ENCODE results near the gene ATOH8. TPM values are rescaled to one million over a fixed set of nuclear protein-coding genes. Genes with fewer than 3 reads are reported as not detected.
A peak's percentile ranks its signal among the peaks of the same experiment; 100 is the strongest.

ATOH8 gene
- total RNA-seq, 4 donors from 2014 or later, result 34.5 to 79.5 (median 59.6) TPM

DNA sequence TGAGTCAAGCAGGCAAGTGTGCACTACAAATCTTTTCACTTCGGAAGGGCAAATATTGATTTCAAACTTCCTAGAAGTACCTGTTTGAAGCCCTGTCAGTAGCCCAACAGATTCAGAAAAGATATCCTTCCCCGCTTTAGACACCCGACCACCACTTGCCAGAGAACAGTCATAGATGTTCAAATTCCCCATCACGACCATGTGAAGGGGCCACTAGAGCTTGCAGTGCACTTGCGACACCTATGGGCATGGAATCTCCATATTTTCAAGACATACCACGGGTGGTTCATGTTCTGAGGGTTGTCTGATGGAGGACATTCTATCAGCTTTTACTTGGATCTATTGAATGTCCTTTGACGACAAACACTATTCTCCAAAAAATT is 35.8 kb upstream of the ATOH8 start:
- peak; percentile 4 for ATAC-seq

DNA sequence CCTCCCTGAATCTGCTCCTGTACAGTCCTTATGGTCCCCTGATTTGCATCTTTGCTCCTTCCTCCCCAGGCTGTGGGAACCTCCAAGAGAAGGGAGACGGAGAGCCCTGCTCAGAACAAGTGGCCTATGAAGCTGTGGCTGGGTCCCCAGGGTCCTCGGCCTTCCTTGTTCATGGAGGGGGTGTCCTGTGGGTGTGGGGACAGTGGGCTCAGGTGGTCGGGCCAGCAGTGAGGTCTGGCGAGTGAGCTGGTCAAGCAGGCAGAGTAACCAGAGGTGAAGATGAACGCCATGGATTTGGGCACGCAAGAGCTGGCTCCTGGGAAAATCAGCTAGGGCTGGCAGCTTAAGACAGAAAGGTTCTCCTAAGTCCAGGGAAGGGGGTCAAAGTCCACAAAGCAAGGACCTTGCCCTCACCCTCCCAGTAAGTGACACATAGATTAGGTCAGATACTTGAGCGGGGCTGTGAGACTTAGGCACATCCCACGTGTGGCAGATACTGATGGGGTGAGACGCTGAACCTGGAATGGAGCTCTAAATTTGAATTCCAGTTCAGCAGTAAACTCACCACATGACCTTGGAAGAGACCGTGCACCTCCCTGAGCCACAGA is 34.8 kb upstream of the ATOH8 start:
- no peaks in the 10 kb centered on the region for H3K27me3 ChIP-seq
- no peaks in the 10 kb centered on the region for H3K4me1 ChIP-seq
- H3K36me3 ChIP-seq, result no peaks in the 10 kb centered on the region
- WGBS, 2 donors (ENCODE audit: low coverage in 1 of 2), result 90% methylated on average over 8 of the region's 10 CpGs; no CpG with 5 or more reads in 1 of the 2 donors
- no peak overlapping the region for H3K4me3 ChIP-seq
- TF ChIP-seq POLR2A (IDR thresholded peaks at IDR 0.05) (no peak), EP300 (IDR thresholded peaks at IDR 0.05) (no peak), POLR2AphosphoS5 (IDR thresholded peaks at IDR 0.05) (no peak)
- TF ChIP-seq, protein P1, sequence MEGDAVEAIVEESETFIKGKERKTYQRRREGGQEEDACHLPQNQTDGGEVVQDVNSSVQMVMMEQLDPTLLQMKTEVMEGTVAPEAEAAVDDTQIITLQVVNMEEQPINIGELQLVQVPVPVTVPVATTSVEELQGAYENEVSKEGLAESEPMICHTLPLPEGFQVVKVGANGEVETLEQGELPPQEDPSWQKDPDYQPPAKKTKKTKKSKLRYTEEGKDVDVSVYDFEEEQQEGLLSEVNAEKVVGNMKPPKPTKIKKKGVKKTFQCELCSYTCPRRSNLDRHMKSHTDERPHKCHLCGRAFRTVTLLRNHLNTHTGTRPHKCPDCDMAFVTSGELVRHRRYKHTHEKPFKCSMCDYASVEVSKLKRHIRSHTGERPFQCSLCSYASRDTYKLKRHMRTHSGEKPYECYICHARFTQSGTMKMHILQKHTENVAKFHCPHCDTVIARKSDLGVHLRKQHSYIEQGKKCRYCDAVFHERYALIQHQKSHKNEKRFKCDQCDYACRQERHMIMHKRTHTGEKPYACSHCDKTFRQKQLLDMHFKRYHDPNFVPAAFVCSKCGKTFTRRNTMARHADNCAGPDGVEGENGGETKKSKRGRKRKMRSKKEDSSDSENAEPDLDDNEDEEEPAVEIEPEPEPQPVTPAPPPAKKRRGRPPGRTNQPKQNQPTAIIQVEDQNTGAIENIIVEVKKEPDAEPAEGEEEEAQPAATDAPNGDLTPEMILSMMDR (IDR thresholded peaks at IDR 0.05), result no peak
- ATAC-seq, result no peak
- H3K27ac ChIP-seq, result no peak overlapping the region
- H3K9me3 ChIP-seq, result no peaks in the 10 kb centered on the region

More for the DNA sequence above, 35.8 kb upstream of the ATOH8 start:
- Histone ChIP-seq H3K9me3 (no peaks in the 10 kb centered on the region), H3K36me3 (no peaks in the 10 kb centered on the region), H3K27me3 (no peaks in the 10 kb centered on the region), H3K4me1 (peaks cover 0 to 4% (median 0%) of the 10 kb centered on the region in 3 donors), H3K27ac (no peak overlapping the region), H3K4me3 (no peak overlapping the region)
- 78 to 92% methylated on average over 6 to 7 of the region's 7 CpGs for WGBS, 2 donors (ENCODE audit: low coverage in 1 of 2)
- no peak for TF ChIP-seq EP300 (IDR thresholded peaks at IDR 0.05)
- no peak for TF ChIP-seq POLR2A (IDR thresholded peaks at IDR 0.05)
- TF ChIP-seq, protein P1 (IDR thresholded peaks at IDR 0.05), result no peak
- no peak for TF ChIP-seq POLR2AphosphoS5 (IDR thresholded peaks at IDR 0.05)

DNA sequence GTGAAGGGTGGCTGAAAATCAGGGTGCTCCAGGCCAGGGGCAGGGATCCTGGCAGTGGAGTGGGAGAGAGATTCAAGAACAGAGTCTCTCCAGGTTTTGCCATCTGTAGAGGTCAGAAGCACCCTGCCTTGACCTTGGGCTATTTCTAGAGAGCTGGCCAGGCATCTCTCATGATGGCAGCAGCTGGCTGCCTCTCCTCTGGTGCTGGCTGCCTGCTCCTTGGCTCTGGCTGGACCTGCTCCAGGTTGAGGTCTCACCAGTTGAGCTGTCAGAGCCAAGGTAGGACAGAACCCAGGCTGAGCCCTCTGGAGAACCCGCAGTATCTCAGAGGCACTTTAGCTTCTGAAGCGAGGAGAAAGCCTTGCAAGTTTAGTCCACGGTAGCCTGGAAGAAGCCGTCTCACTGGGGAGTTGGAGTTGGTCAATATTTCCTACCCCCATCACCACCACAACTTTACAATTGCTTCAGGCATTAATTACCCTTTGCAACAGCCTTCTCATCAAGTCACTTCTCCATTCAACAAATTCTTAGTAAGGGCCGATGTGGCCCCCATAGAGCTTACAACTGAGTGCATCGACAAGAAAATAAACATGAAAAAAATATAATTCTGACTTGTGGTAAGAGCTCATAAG is 34.1 kb upstream of the ATOH8 start:
- 92% methylated on average over 2 of the region's 6 CpGs; no CpG with 5 or more reads in 1 of the 2 donors for WGBS, 2 donors (ENCODE audit: low coverage in 1 of 2)
- no peaks in the 10 kb centered on the region for H3K27me3 ChIP-seq
- no peak overlapping the region for H3K27ac ChIP-seq
- no peak overlapping the region for H3K4me3 ChIP-seq
- no peak for TF ChIP-seq POLR2AphosphoS5 (IDR thresholded peaks at IDR 0.05)
- TF ChIP-seq, protein P1 (IDR thresholded peaks at IDR 0.05), result no peak
- TF ChIP-seq EP300 (IDR thresholded peaks at IDR 0.05), result no peak
- no peak for TF ChIP-seq POLR2A (IDR thresholded peaks at IDR 0.05)
- H3K9me3 ChIP-seq, result no peaks in the 10 kb centered on the region
- H3K4me1 ChIP-seq, result no peaks in the 10 kb centered on the region
- H3K36me3 ChIP-seq, result no peaks in the 10 kb centered on the region
- ATAC-seq, result no peak

DNA sequence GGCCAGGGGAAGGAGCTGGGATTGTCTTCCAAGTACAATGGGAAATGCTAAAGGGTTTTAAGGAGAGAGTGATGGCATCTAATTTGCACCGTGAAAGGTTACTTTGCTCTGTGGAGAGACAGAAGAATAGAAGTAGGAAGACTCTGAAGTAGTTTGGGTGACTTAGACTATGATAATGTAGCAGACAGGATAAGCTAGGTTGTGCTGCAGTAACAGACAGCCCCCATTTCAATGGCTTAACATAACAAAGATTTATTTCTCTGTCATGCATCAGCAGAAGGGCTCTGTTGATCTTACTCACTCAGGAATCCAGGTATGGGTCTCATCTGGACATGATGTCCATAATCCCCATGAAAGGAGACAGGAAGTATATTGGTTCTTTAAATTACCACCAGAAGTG is 33.3 kb upstream of the ATOH8 start:
- H3K9me3 ChIP-seq, result no peaks in the 10 kb centered on the region
- 40 to 72% methylated on average over 1 of the region's 1 CpG for WGBS, 2 donors (ENCODE audit: low coverage in 1 of 2)
- H3K36me3 ChIP-seq, result no peaks in the 10 kb centered on the region
- H3K27me3 ChIP-seq, result no peaks in the 10 kb centered on the region
- ATAC-seq, result no peak
- H3K4me3 ChIP-seq, result no peak overlapping the region
- no peak overlapping the region for H3K27ac ChIP-seq
- H3K4me1 ChIP-seq, result no peaks in the 10 kb centered on the region
- TF ChIP-seq EP300 (IDR thresholded peaks at IDR 0.05) (no peak), POLR2AphosphoS5 (IDR thresholded peaks at IDR 0.05) (no peak), POLR2A (IDR thresholded peaks at IDR 0.05) (no peak)
- TF ChIP-seq, protein P1 (IDR thresholded peaks at IDR 0.05), result no peak

GRCh38 chr2:85721641-85722040 is 32.1 kb upstream of the ATOH8 start:
- Histone ChIP-seq H3K27ac (no peak overlapping the region), H3K36me3 (no peaks in the 10 kb centered on the region), H3K9me3 (no peaks in the 10 kb centered on the region), H3K4me1 (no peaks in the 10 kb centered on the region), H3K27me3 (no peaks in the 10 kb centered on the region), H3K4me3 (no peak overlapping the region)
- TF ChIP-seq, protein P1 (IDR thresholded peaks at IDR 0.05), result no peak
- no peak for TF ChIP-seq POLR2A (IDR thresholded peaks at IDR 0.05)
- TF ChIP-seq EP300 (IDR thresholded peaks at IDR 0.05), result no peak
- no peak for TF ChIP-seq POLR2AphosphoS5 (IDR thresholded peaks at IDR 0.05)
- ATAC-seq, result no peak
- 86 to 100% methylated on average over 1 to 4 of the region's 4 CpGs for WGBS, 2 donors (ENCODE audit: low coverage in 1 of 2)
